ENCODE results near the gene UNK. TPM values are rescaled to one million over a fixed set of nuclear protein-coding genes. Genes with fewer than 3 reads are reported as not detected.

The UNK gene
- total and polyA plus RNA-seq, 2 of the 13 experiments (the other 11 are each of a cell fraction or from before 2014, with no cell fraction given): 31.6 to 33.0 TPM

- TF ChIP-seq, protein P1, sequence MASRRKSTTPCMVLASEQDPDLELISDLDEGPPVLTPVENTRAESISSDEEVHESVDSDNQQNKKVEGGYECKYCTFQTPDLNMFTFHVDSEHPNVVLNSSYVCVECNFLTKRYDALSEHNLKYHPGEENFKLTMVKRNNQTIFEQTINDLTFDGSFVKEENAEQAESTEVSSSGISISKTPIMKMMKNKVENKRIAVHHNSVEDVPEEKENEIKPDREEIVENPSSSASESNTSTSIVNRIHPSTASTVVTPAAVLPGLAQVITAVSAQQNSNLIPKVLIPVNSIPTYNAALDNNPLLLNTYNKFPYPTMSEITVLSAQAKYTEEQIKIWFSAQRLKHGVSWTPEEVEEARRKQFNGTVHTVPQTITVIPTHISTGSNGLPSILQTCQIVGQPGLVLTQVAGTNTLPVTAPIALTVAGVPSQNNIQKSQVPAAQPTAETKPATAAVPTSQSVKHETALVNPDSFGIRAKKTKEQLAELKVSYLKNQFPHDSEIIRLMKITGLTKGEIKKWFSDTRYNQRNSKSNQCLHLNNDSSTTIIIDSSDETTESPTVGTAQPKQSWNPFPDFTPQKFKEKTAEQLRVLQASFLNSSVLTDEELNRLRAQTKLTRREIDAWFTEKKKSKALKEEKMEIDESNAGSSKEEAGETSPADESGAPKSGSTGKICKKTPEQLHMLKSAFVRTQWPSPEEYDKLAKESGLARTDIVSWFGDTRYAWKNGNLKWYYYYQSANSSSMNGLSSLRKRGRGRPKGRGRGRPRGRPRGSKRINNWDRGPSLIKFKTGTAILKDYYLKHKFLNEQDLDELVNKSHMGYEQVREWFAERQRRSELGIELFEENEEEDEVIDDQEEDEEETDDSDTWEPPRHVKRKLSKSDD (CRISPR knock-in tag; IDR thresholded peaks at IDR 0.05; ENCODE audit: low read depth): 0 out of 2 replicates have a peak, but pooled peaks have one; percentile 23
- TF ChIP-seq CBFB (CRISPR knock-in tag; IDR thresholded peaks at IDR 0.05) (no peak; the same call in 1 of the 2 replicates), ZNF354B (CRISPR knock-in tag; IDR thresholded peaks at IDR 0.05) (no peak), ZNF383 (CRISPR knock-in tag; IDR thresholded peaks at IDR 0.05; ENCODE audit: borderline replicate concordance) (peak; percentile 93; the same call in 1 of the 2 replicates), POLR2G (IDR thresholded peaks at IDR 0.05; ENCODE audit: low read depth, low read length) (no peak), ZHX2 (IDR thresholded peaks at IDR 0.05; ENCODE audit: low read depth) (no peak), ZHX2 (CRISPR knock-in tag; IDR thresholded peaks at IDR 0.05; ENCODE audit: borderline replicate concordance) (no peak), MAFK (conservative IDR thresholded peaks at IDR 0.05 in 1 of 2, IDR thresholded peaks at IDR 0.05 in 1 of 2; ENCODE audit: low read length in 2 of 2) (no peak), ZNF17 (CRISPR knock-in tag; IDR thresholded peaks at IDR 0.05) (no peak), KDM5A (IDR thresholded peaks at IDR 0.05; ENCODE audit: borderline replicate concordance, low read length) (no peak), ZEB1 (IDR thresholded peaks at IDR 0.05; ENCODE audit: insufficient replicate concordance, low read depth) (peak; percentile 20), ZNF780A (CRISPR knock-in tag; IDR thresholded peaks at IDR 0.05) (no peak), ZNF460 (CRISPR knock-in tag; IDR thresholded peaks at IDR 0.05; ENCODE audit: borderline replicate concordance) (no peak), ZNF598 (CRISPR knock-in tag; IDR thresholded peaks at IDR 0.05; ENCODE audit: borderline replicate concordance) (no peak; the same call in 1 of the 2 replicates), PHF5A (CRISPR knock-in tag; IDR thresholded peaks at IDR 0.05; ENCODE audit: low read depth, unreplicated experiment) (no peak)
- TF ChIP-seq, protein P2, sequence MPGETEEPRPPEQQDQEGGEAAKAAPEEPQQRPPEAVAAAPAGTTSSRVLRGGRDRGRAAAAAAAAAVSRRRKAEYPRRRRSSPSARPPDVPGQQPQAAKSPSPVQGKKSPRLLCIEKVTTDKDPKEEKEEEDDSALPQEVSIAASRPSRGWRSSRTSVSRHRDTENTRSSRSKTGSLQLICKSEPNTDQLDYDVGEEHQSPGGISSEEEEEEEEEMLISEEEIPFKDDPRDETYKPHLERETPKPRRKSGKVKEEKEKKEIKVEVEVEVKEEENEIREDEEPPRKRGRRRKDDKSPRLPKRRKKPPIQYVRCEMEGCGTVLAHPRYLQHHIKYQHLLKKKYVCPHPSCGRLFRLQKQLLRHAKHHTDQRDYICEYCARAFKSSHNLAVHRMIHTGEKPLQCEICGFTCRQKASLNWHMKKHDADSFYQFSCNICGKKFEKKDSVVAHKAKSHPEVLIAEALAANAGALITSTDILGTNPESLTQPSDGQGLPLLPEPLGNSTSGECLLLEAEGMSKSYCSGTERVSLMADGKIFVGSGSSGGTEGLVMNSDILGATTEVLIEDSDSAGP (CRISPR knock-in tag; IDR thresholded peaks at IDR 0.05; ENCODE audit: borderline replicate concordance): peak; percentile 67
- TF ChIP-seq, protein P3, sequence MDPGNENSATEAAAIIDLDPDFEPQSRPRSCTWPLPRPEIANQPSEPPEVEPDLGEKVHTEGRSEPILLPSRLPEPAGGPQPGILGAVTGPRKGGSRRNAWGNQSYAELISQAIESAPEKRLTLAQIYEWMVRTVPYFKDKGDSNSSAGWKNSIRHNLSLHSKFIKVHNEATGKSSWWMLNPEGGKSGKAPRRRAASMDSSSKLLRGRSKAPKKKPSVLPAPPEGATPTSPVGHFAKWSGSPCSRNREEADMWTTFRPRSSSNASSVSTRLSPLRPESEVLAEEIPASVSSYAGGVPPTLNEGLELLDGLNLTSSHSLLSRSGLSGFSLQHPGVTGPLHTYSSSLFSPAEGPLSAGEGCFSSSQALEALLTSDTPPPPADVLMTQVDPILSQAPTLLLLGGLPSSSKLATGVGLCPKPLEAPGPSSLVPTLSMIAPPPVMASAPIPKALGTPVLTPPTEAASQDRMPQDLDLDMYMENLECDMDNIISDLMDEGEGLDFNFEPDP (CRISPR knock-in tag; conservative IDR thresholded peaks at IDR 0.05): no peak
These were observed 64.1 kb downstream of the UNK start (continued) for GRCh38 chr17:75848523-75849278.

All from HepG2 (cell line).